ENCODE results near the gene RELT. TPM values are rescaled to one million over a fixed set of nuclear protein-coding genes. Genes with fewer than 3 reads are reported as not detected.

Gene RELT
- total RNA-seq, 2 experiments from 2014 or later = 21.5 to 30.8 TPM

GRCh38 chr11:73337846-73338245 lies 38.4 kb upstream of the RELT start:
- H3K4me1 ChIP-seq (ENCODE audit: insufficient read depth, low read length, poor library complexity, severe bottlenecking) = peaks cover 13% of the 10 kb centered on the region
- H3K36me3 ChIP-seq (ENCODE audit: insufficient read depth, low read length) = no peaks in the 10 kb centered on the region
- no peaks in the 10 kb centered on the region for H3K9me3 ChIP-seq (ENCODE audit: low read length)
- DNase-seq (ENCODE audit: low spot score) = no peak
- no peak overlapping the region for H3K4me2 ChIP-seq (ENCODE audit: low read length)
- H3K9me2 ChIP-seq (ENCODE audit: insufficient read depth, low read length) = no peaks in the 10 kb centered on the region
- TF ChIP-seq CTCF (conservative IDR thresholded peaks at IDR 0.05; ENCODE audit: low read length) (no peak), EZH2phosphoT487 (IDR thresholded peaks at IDR 0.05; ENCODE audit: borderline replicate concordance, low read depth, low read length) (no peak)
- H4K20me1 ChIP-seq (ENCODE audit: insufficient read depth, low read length) = no peaks in the 10 kb centered on the region
- no peak overlapping the region for H3K27ac ChIP-seq (ENCODE audit: low read depth, low read length, poor library complexity, severe bottlenecking)
- POLR2A ChIA-PET = interaction anchor here (1.1 kb wide), 1 partner anchor 97 kb away, joined by 4 read pairs; no protein-coding TSS in a partner anchor
- H3K4me3 ChIP-seq (ENCODE audit: low read depth, low read length, poor library complexity, severe bottlenecking) = no peak overlapping the region
- intact Hi-C loops (cut with micrococcal nuclease; ENCODE audit: unreplicated experiment) = no loop called here
- no TSS peak for BruUV-seq (replicated peaks)
- no peak overlapping the region for H2AFZ ChIP-seq (ENCODE audit: low read length)
- H3K79me2 ChIP-seq (ENCODE audit: insufficient read depth, low read depth, low read length) = no peaks in the 10 kb centered on the region
- CTCF ChIA-PET (ENCODE audit: unreplicated experiment) = interaction anchor here (0.6 to 1.1 kb wide), 4 partner anchors 33 to 71 kb away, joined by 3 to 4 read pairs (median 3); no protein-coding TSS in a partner anchor

DNA sequence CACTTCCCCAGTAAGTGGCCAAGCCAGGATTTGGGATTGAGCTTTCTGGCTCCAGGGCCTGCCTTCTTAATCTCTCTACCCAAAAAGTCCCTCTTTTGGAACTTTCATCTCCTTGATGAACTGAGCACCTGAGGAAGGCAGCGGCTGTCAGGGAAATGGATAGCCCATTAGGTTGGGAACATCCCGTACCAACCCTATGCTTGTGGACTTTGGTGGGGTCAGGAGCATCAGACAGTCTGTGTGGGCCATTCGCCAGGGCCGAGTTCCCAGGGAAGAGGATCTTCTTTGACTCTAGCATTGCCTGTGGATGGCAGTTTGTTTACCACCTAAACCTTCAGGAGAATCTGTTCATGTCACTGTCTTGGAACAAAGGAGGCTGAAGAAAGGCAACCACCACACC lies 37.9 kb upstream of the RELT start:
- no peaks in the 10 kb centered on the region for H3K79me2 ChIP-seq (ENCODE audit: insufficient read depth, low read depth, low read length)
- POLR2A ChIA-PET = no interaction called here
- CTCF ChIA-PET (ENCODE audit: unreplicated experiment) = no interaction called here
- no peaks in the 10 kb centered on the region for H3K36me3 ChIP-seq (ENCODE audit: insufficient read depth, low read length)
- H3K9me3 ChIP-seq (ENCODE audit: low read length) = no peaks in the 10 kb centered on the region
- intact Hi-C loops (cut with micrococcal nuclease; ENCODE audit: unreplicated experiment) = no loop called here
- H3K4me2 ChIP-seq (ENCODE audit: low read length) = no peak overlapping the region
- no peak overlapping the region for H3K4me3 ChIP-seq (ENCODE audit: low read depth, low read length, poor library complexity, severe bottlenecking)
- H2AFZ ChIP-seq (ENCODE audit: low read length) = no peak overlapping the region
- no peaks in the 10 kb centered on the region for H4K20me1 ChIP-seq (ENCODE audit: insufficient read depth, low read length)
- TF ChIP-seq CTCF (conservative IDR thresholded peaks at IDR 0.05; ENCODE audit: low read length) (no peak), EZH2phosphoT487 (IDR thresholded peaks at IDR 0.05; ENCODE audit: borderline replicate concordance, low read depth, low read length) (no peak)
- H3K4me1 ChIP-seq (ENCODE audit: insufficient read depth, low read length, poor library complexity, severe bottlenecking) = peaks cover 13% of the 10 kb centered on the region
- no TSS peak for BruUV-seq (replicated peaks)
- H3K9me2 ChIP-seq (ENCODE audit: insufficient read depth, low read length) = no peaks in the 10 kb centered on the region
- H3K27ac ChIP-seq (ENCODE audit: low read depth, low read length, poor library complexity, severe bottlenecking) = no peak overlapping the region
- no peak for DNase-seq (ENCODE audit: low spot score)

GRCh38 chr11:73340164-73340563 lies 36.0 kb upstream of the RELT start:
- no peak overlapping the region for H3K4me3 ChIP-seq (ENCODE audit: low read depth, low read length, poor library complexity, severe bottlenecking)

More at GRCh38 chr11:73340164-73340563, 36.0 kb upstream of the RELT start:
- DNase-seq (ENCODE audit: low spot score) = no peak
- Histone ChIP-seq H3K79me2 (ENCODE audit: insufficient read depth, low read depth, low read length) (no peaks in the 10 kb centered on the region), H3K36me3 (ENCODE audit: insufficient read depth, low read length) (no peaks in the 10 kb centered on the region), H3K4me2 (ENCODE audit: low read length) (no peak overlapping the region), H3K4me1 (ENCODE audit: insufficient read depth, low read length, poor library complexity, severe bottlenecking) (peaks cover 7% of the 10 kb centered on the region), H4K20me1 (ENCODE audit: insufficient read depth, low read length) (no peaks in the 10 kb centered on the region), H2AFZ (ENCODE audit: low read length) (no peak overlapping the region), H3K9me2 (ENCODE audit: insufficient read depth, low read length) (no peaks in the 10 kb centered on the region), H3K9me3 (ENCODE audit: low read length) (no peaks in the 10 kb centered on the region), H3K27ac (ENCODE audit: low read depth, low read length, poor library complexity, severe bottlenecking) (no peak overlapping the region)
- BruUV-seq (replicated peaks) = no TSS peak
- POLR2A ChIA-PET = interaction anchor here (0.6 to 1.4 kb wide), 2 partner anchors 37 to 610 kb away, joined by 3 to 4 read pairs; no protein-coding TSS in a partner anchor
- intact Hi-C loops (cut with micrococcal nuclease; ENCODE audit: unreplicated experiment) = no loop called here
- CTCF ChIA-PET (ENCODE audit: unreplicated experiment) = no interaction called here
- no peak for TF ChIP-seq CTCF (conservative IDR thresholded peaks at IDR 0.05; ENCODE audit: low read length)
- TF ChIP-seq EZH2phosphoT487 (IDR thresholded peaks at IDR 0.05; ENCODE audit: borderline replicate concordance, low read depth, low read length) = no peak
